ENCODE data around the gene VDAC1. TPM values are rescaled to one million over a fixed set of nuclear protein-coding genes. Genes with fewer than 3 reads are reported as not detected.

Gene VDAC1
- total and polyA plus RNA-seq, 10 of the 15 experiments (the other 5 are each of a cell fraction or from before 2014, with no cell fraction given): 245 to 488 (median 349) TPM

- TF ChIP-seq TAF1 (IDR thresholded peaks at IDR 0.05; ENCODE audit: borderline replicate concordance, low read depth, low read length): peak; percentile 69; the same call in 1 of the 2 replicates
- TF ChIP-seq GABPA (IDR thresholded peaks at IDR 0.05; ENCODE audit: low read depth): no peak
- TF ChIP-seq CBX5 (IDR thresholded peaks at IDR 0.05; ENCODE audit: low read depth): no peak
- no peak for TF ChIP-seq EZH2 (IDR thresholded peaks at IDR 0.05; ENCODE audit: borderline replicate concordance, control insufficient read depth, low read depth, low read length)
- TF ChIP-seq ATF2 (IDR thresholded peaks at IDR 0.05; ENCODE audit: low read length): no peak
- TF ChIP-seq FOXK2 (IDR thresholded peaks at IDR 0.05): no peak
- no peak for TF ChIP-seq CEBPB (IDR thresholded peaks at IDR 0.05; ENCODE audit: borderline replicate concordance in 1 of 2, low read depth in 2 of 2, low read length in 2 of 2)
- no peak for TF ChIP-seq E2F4 (IDR thresholded peaks at IDR 0.05; ENCODE audit: low read depth, low read length)
- TF ChIP-seq ZNF207 (IDR thresholded peaks at IDR 0.05; ENCODE audit: borderline replicate concordance): no peak; the same call in 1 of the 2 replicates
- TF ChIP-seq WRNIP1 (IDR thresholded peaks at IDR 0.05; ENCODE audit: borderline replicate concordance, low read depth, low read length): no peak
- TF ChIP-seq SRF (IDR thresholded peaks at IDR 0.05; ENCODE audit: low read depth in 2 of 2, low read length in 2 of 2): 0 out of 4 replicates have a peak, but pooled peaks of 1 of the 2 experiments have one; percentile 30
- TF ChIP-seq YY1 (IDR thresholded peaks at IDR 0.05; ENCODE audit: low read depth, low read length): peak; percentile 96
- TF ChIP-seq MXI1 (IDR thresholded peaks at IDR 0.05; ENCODE audit: low read depth, low read length): peak; percentile 73
- peak; percentile 57 for TF ChIP-seq PKNOX1 (IDR thresholded peaks at IDR 0.05)
- TF ChIP-seq DPF2 (IDR thresholded peaks at IDR 0.05): peak; percentile 46; the same call in 1 of the 2 replicates
- TF ChIP-seq PAX8 (IDR thresholded peaks at IDR 0.05): 0 out of 2 replicates have a peak, but pooled peaks have one; percentile 68
- 0 out of 6 replicates have a peak, but pooled peaks of 1 of the 3 experiments have one; percentile 2 for TF ChIP-seq CTCF (IDR thresholded peaks at IDR 0.05 in 2 of 3, conservative IDR thresholded peaks at IDR 0.05 in 1 of 3; ENCODE audit: control insufficient read depth in 2 of 3, extremely low read depth in 1 of 3, insufficient read depth in 1 of 3, low read depth in 3 of 3, low read length in 3 of 3)
- TF ChIP-seq EGR1 (IDR thresholded peaks at IDR 0.05; ENCODE audit: borderline replicate concordance in 1 of 2, low read depth in 2 of 2, low read length in 2 of 2): peak in 1 of 2 experiments; percentile 89; a peak in 1 of 3 replicates
- no peak for TF ChIP-seq ZBTB33 (IDR thresholded peaks at IDR 0.05)
- TF ChIP-seq BHLHE40 (IDR thresholded peaks at IDR 0.05; ENCODE audit: borderline replicate concordance in 1 of 2, low read depth in 2 of 2, low read length in 1 of 2): peak in 1 of 2 experiments; percentile 38; a peak in 2 of 4 replicates
- TF ChIP-seq IRF4 (IDR thresholded peaks at IDR 0.05; ENCODE audit: low read depth, low read length): 0 out of 2 replicates have a peak, but pooled peaks have one; percentile 3
- no peak for TF ChIP-seq SMARCA5 (IDR thresholded peaks at IDR 0.05)
Measured at GRCh38 chr5:133968204-133968980, 36.4 kb downstream of the VDAC1 start, which contains the start of gene C5orf15 (continued).
